HG03558 (cell line): ENCODE measurements around the gene KBTBD8.

Experiments used
- ATAC-seq: cut with Tn5 transposase; IDR thresholded peaks from one replicate; pipeline ENCODE4 v1.9.1; 2021; ENCODE audit warnings: moderate number of reproducible peaks; ENCODE audit not compliant: unreplicated experiment; ENCODE audit errors: extremely low read depth

Gene KBTBD8

GRCh38 chr3:66994588-66994987, 3.5 kb upstream of the KBTBD8 start:
- ATAC-seq: no peak

GRCh38 chr3:66996696-66997095, 1.4 kb upstream of the KBTBD8 start:
- no peak for ATAC-seq

- no peak for ATAC-seq
Observed at GRCh38 chr3:66997560-66998112, 471 bp upstream of the KBTBD8 start.

DNA sequence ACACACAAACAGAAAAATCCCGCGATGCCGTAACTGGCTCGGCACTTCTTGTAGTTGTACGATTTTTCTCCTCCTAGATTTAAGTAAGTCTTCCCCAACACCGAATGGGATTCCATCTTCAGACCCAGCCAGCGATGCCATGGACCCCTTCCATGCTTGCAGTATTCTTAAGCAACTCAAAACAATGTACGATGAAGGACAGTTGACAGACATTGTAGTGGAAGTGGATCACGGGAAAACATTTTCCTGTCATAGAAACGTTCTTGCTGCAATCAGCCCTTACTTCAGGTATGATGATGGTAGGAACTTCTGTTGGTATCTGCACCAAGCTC, 763 bp downstream of the KBTBD8 start:
- ATAC-seq: no peak

DNA sequence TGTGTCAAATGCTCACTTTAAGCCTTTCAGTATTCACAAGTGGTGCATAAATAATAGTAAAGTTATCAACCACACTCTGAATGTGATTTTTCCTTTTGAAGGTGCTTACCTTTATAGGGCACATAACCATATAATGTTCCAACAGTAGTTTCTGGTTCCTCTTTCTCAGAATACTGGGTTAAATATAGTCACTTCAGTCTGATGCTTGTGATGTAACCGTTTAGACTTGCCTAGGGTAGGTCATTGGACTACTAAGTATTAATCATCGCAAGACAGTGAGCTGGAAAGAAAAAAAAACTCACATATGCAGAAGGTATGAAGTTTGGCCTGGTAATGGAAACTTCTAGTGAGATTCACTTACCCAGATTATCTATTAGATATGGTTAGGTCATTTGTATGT, 1.9 kb downstream of the KBTBD8 start:
- peak; percentile 50 for ATAC-seq

DNA sequence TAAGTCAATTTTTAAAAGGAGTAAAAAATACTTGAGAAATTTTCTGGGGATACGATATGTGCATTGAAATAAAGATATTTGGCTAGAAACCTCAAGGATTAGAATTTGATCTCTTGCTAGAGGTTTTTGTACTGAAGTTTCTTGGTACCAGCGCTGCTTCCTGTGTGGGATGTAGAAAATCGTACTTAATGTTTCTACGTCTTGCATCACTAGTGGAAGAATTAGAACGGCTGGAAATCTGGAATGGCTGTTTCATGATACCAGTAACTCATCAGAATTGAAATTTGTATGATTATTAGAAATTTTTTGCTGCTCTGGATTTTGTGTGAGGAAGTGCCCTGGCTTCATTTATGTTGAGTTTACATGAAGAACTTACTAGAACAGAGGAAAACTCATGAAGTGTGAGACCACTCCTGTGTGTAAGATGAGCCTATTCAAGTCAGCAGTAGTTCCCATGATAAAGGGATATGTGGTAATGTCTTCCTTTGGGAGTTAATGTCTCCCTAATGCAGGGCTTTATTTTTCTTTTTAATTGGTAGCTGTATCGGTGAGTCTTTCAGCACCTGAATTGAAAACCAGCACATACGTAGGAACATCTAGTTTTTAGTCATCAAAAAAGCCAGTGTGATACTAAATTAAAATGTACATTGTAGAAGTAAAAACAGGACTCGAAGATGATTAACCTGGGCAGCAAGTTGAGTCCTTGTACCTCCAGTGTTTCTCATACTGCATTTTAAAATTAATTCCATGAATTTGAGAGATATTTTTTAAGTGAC, 3.2 kb downstream of the KBTBD8 start:
- no peak for ATAC-seq

DNA sequence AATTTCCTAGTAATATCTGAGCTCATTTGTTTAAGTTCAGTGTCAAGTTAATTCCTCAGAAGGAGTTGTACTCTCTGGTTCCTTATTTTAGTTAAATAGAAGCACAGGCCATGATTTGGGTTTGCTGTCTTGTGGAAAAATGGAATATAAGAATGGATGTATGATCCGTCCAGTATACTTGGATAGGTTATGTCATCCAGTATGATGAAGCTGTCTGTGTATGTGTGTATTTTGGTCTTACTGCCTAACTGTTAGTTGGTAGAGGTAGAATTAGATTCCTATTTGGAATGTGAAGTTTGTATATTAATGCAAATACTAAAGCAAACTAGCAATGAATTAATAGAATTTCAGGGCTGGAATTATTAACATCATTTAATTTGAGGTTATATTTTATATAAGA, 7.9 kb downstream of the KBTBD8 start:
- no peak for ATAC-seq

DNA sequence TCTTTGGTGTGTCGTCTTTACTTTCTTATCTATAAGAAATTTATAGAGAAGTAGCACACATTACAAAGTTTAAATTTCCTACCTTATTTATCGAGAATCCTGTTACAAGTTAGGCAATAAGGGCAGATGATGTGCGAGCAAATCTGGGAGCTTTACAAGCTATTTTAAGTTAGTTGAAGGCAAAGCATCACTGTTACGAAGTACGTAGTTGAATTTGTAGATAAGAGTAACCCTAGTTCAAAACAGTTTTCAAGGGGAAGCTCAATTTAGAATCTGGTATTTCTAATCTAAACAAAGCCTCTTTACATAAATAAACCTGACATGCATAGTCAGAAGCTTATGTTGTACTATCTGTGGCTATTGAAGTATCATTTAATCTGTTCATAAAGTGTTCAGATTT, 8.4 kb downstream of the KBTBD8 start:
- ATAC-seq: no peak

GRCh38 chr3:67008388-67008787, 10.3 kb downstream of the KBTBD8 start:
- no peak for ATAC-seq

DNA sequence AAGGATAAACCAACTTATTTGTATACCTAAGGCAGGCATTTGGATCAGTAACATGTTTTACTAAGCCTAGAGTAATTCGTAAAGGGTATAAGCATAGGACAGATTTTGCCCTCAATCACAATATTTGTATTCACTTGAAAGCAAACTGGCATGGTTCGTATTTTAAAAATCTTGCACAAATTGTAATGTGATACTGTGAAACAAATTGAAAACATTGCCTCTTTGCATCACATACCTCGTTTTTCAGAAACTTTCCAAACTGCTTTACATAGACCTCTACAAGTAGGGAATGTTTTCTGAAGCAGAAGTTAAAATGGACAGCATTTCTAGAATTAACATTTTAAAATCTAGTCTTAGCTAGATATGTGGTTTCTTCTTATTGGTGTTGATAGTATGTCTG, 11.6 kb downstream of the KBTBD8 start:
- ATAC-seq: no peak

- no peak for ATAC-seq
Observed at GRCh38 chr3:67011414-67012131, 13.5 kb downstream of the KBTBD8 start.

GRCh38 chr3:67012564-67012963, 14.5 kb downstream of the KBTBD8 start:
- no peak for ATAC-seq

- ATAC-seq: no peak
Observed at GRCh38 chr3:67015702-67016484, 17.8 kb downstream of the KBTBD8 start.

GRCh38 chr3:67016522-67017080, 18.5 kb downstream of the KBTBD8 start:
- ATAC-seq: no peak

GRCh38 chr3:67017211-67017610, 19.1 kb downstream of the KBTBD8 start:
- no peak for ATAC-seq

DNA sequence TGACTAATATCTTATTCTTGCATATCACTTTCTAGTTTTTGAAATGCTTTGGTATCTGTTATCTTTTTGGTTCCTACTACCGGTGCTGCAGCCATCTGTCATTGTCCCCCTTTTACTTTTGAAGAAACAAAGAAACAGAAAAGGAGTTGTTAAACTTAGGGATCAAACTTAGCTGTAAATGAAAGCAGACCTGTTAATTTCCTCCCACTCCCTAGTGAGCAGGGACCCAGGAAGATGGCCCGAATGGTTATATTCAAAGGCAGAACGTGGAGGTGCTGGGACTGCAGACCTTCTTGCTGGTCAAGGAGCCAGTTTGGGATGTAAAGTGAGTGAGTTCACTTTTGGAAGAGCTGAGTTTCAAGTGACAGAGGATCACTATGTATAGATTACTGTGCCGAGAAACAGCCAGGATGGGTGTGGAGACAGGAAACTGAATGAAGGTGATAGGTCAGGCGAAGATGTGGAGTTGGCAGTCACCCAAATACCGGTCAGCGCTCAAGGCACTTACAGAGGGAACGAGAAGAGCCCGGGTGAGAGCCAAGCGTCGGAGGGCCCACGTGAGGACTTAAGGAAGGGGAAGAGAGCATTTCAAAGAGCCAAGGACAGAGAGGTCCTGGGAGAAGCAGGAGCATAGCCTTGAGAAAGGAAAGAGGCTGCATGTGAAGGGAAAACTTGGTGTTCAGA, 20.1 kb downstream of the KBTBD8 start:
- ATAC-seq: no peak

DNA sequence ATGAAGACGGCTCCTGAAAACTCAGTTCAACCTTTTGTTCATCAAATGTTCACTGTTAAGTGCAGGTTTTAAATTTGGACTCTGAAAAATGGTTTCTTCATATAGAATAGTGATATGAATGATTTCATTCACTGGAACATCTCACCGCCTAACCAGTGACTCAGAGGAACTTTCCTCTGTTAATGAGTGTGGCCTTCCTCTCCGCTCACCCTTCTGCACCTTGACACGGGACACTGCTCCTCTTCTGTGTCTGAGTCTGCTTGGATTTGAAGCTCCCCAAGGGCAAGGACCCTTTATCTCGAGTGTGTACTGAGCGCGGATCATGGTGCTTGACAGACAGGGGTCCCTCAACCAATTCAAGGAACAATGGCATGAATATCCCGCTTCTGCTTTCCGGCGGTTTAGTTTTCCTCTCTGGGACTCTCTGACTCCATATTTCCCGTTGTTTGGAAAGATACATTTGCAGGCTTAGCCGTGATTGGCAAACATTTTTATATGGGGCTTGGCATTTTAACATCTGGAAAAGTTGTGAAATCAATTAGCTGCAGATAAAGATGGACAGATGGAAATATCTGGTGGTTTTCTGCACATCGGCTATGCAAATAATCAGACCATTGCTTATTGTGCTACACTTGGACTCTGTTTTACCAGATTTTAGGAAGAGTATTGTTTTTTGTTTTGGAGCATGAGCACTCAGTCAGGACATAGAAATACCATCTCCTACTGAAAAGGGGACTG, 20.9 kb downstream of the KBTBD8 start:
- no peak for ATAC-seq

GRCh38 chr3:67028001-67028784, 30.1 kb downstream of the KBTBD8 start:
- no peak for ATAC-seq
